H9 (cell line): Measurements from ENCODE around the gene ASTN2. TPM values are rescaled to one million over a fixed set of nuclear protein-coding genes. Genes with fewer than 3 reads are reported as not detected.

Source experiments
- DNase-seq: peaks from one replicate; pipeline ENCODE4 v3.0.0-alpha.2; 2017
- H2AFZ ChIP-seq: one replicate; pipeline ENCODE4 v1.6.1; 2013; ENCODE audit warnings: mild to moderate bottlenecking, low read length, control low read depth, moderate library complexity
- H2AK5ac ChIP-seq: 2 replicates; pipeline ENCODE4 v1.6.1; 2013; ENCODE audit warnings: low read length, control low read depth, mixed read lengths; ENCODE audit not compliant: insufficient read length
- H2BK120ac ChIP-seq: one replicate; pipeline ENCODE4 v1.6.1; 2013; ENCODE audit warnings: low read depth, mild to moderate bottlenecking, low read length, control low read depth, inconsistent platforms; ENCODE audit not compliant: poor library complexity, severe bottlenecking
- H2BK12ac ChIP-seq: 2 replicates; pipeline ENCODE4 v1.6.1; 2013; ENCODE audit warnings: low read length, control low read depth, mixed read lengths, low read depth; ENCODE audit not compliant: insufficient read length
- H2BK15ac ChIP-seq: 2 replicates; pipeline ENCODE4 v1.6.1; 2013; ENCODE audit warnings: low read depth, low read length, control low read depth
- H2BK20ac ChIP-seq: one replicate; pipeline ENCODE4 v1.6.1; 2013; ENCODE audit warnings: low read depth, mild to moderate bottlenecking, low read length, control low read depth, inconsistent platforms; ENCODE audit not compliant: poor library complexity, severe bottlenecking
- H2BK5ac ChIP-seq: 2 replicates; pipeline ENCODE4 v1.6.1; 2013; ENCODE audit warnings: low read length, control low read depth, mixed read lengths; ENCODE audit not compliant: insufficient read length
- H3K14ac ChIP-seq: 2 replicates; pipeline ENCODE4 v1.6.1; 2013; ENCODE audit warnings: low read length, control low read depth; ENCODE audit not compliant: insufficient read depth
- H3K18ac ChIP-seq: 2 replicates; pipeline ENCODE4 v1.6.1; 2013; ENCODE audit warnings: low read depth, mild to moderate bottlenecking, mixed read lengths, low read length, control low read depth; ENCODE audit not compliant: insufficient read length
- H3K23ac ChIP-seq: 2 replicates; pipeline ENCODE4 v1.6.1; 2013; ENCODE audit warnings: low read length, control low read depth, mixed read lengths, low read depth; ENCODE audit not compliant: insufficient read length
- H3K23me2 ChIP-seq: 2 replicates; pipeline ENCODE4 v1.6.1; 2013; ENCODE audit warnings: low read depth, mild to moderate bottlenecking, mixed read lengths, low read length, control low read depth; ENCODE audit not compliant: insufficient read length, poor library complexity, severe bottlenecking
- H3K27ac ChIP-seq: 2 replicates; pipeline ENCODE4 v1.5.1; 2013; ENCODE audit warnings: low read length, control low read depth, mixed read lengths, low read depth; ENCODE audit not compliant: insufficient read length
- H3K27me3 ChIP-seq: 2 replicates; pipeline ENCODE4 v1.6.1; 2013; ENCODE audit warnings: low read length, control low read depth, inconsistent platforms; ENCODE audit not compliant: insufficient read depth
- H3K4ac ChIP-seq: 2 replicates; pipeline ENCODE4 v1.6.1; 2013; ENCODE audit warnings: low read depth, mild to moderate bottlenecking, control low read depth, inconsistent platforms, low read length, moderate library complexity
- H3K4me1 ChIP-seq: 2 replicates; pipeline ENCODE4 v1.6.1; 2013; ENCODE audit warnings: low read length, control low read depth, inconsistent platforms; ENCODE audit not compliant: insufficient read depth
- H3K4me2 ChIP-seq: 2 replicates; pipeline ENCODE4 v1.6.1; 2013; ENCODE audit warnings: low read length, control low read depth, mixed read lengths; ENCODE audit not compliant: insufficient read length, insufficient read depth
- H3K56ac ChIP-seq: 2 replicates; pipeline ENCODE4 v1.6.1; 2013; ENCODE audit warnings: low read depth, mild to moderate bottlenecking, mixed read lengths, low read length, control low read depth; ENCODE audit not compliant: insufficient read length
- H3K79me1 ChIP-seq: 2 replicates; pipeline ENCODE4 v1.6.1; 2013; ENCODE audit warnings: low read depth, mild to moderate bottlenecking, moderate library complexity, low read length, control low read depth, inconsistent platforms; ENCODE audit not compliant: insufficient read depth, poor library complexity, severe bottlenecking
- H3K79me2 ChIP-seq: 2 replicates; pipeline ENCODE4 v1.6.1; 2013; ENCODE audit warnings: low read length, control low read depth, inconsistent platforms; ENCODE audit not compliant: insufficient read depth
- H3K9ac ChIP-seq: 2 replicates; pipeline ENCODE4 v1.6.1; 2013; ENCODE audit warnings: low read length, control low read depth, mixed read lengths; ENCODE audit not compliant: insufficient read length; ENCODE audit errors: extremely low read depth
- H3K9me3 ChIP-seq: one replicate; pipeline ENCODE4 v1.6.1; 2013; ENCODE audit warnings: low read depth, low read length, inconsistent platforms; ENCODE audit not compliant: control insufficient read depth
- H3T11ph ChIP-seq: one replicate; pipeline ENCODE4 v1.6.1; 2013; ENCODE audit warnings: mild to moderate bottlenecking, low read length, control low read depth, inconsistent platforms
- H4K20me1 ChIP-seq: one replicate; pipeline ENCODE4 v1.6.1; 2013; ENCODE audit not compliant: control insufficient read depth, insufficient read length, insufficient read depth
- H4K5ac ChIP-seq: 2 replicates; pipeline ENCODE4 v1.6.1; 2013; ENCODE audit warnings: low read depth, mild to moderate bottlenecking, mixed read lengths, low read length, control low read depth; ENCODE audit not compliant: insufficient read length
- H4K8ac ChIP-seq: replicated peaks from 2 replicates; pipeline ENCODE4 v1.6.1; 2013; ENCODE audit warnings: low read length, control low read depth, mixed read lengths, low read depth; ENCODE audit not compliant: insufficient read length
- H4K91ac ChIP-seq: 2 replicates; pipeline ENCODE4 v1.6.1; 2013; ENCODE audit warnings: low read depth, mild to moderate bottlenecking, moderate library complexity, mixed read lengths, low read length, control low read depth; ENCODE audit not compliant: insufficient read length
- H3K27ac Mint-ChIP-seq, 3 experiments: 2 replicates in 2 of 3; 3 replicates in 1 of 3; pipeline ENCODE4 v1.8.0; 2020 to 2021; ENCODE audit warnings: mixed read lengths in 3 of 3, mild to moderate bottlenecking in 1 of 3, moderate library complexity in 1 of 3
- H3K27me3 Mint-ChIP-seq: 2 replicates; pipeline ENCODE4 v1.8.0; 2021; ENCODE audit warnings: low read depth, mild to moderate bottlenecking, moderate library complexity, mixed read lengths
- H3K36me3 Mint-ChIP-seq, 3 experiments: 2 replicates in 2 of 3; 3 replicates in 1 of 3; pipeline ENCODE4 v1.8.0; 2020 to 2021; ENCODE audit warnings: low read depth in 3 of 3, mixed read lengths in 3 of 3; ENCODE audit not compliant: insufficient read depth in 1 of 3
- H3K4me1 Mint-ChIP-seq, 2 experiments: 2 replicates each; pipeline ENCODE4 v1.8.0; 2020; ENCODE audit warnings: mixed read lengths in 2 of 2
- H3K4me3 Mint-ChIP-seq, 2 experiments: 2 replicates in 1 of 2; 3 replicates in 1 of 2; pipeline ENCODE4 v1.8.0; 2020 to 2021; ENCODE audit warnings: mild to moderate bottlenecking in 2 of 2, mixed read lengths in 2 of 2, moderate library complexity in 1 of 2
- H3K9me3 Mint-ChIP-seq, 2 experiments: 2 replicates in 1 of 2; 3 replicates in 1 of 2; pipeline ENCODE4 v1.8.0; 2020; ENCODE audit warnings: mild to moderate bottlenecking in 2 of 2, mixed read lengths in 2 of 2, moderate library complexity in 1 of 2
- CTCF ChIP-seq: fragments of 200-600 bp; sonication (generic); conservative IDR thresholded peaks from 3 replicates; pipeline ENCODE4 v1.8.0; 2021; ENCODE audit warnings: antibody characterized with exemption, mild to moderate bottlenecking
- total RNA-seq: library from RNA; stranded (reverse); gene quantifications from 2 replicates; pipeline ENCODE4 v1.2.1, GENCODE V29; 2021

ASTN2 gene
- total RNA-seq, 1 experiment from 2014 or later, result 9.7 TPM

GRCh38 chr9:116980582-116981120, 434.2 kb downstream of the ASTN2 start:
- Histone ChIP-seq H3K27me3 (no peaks in the 10 kb centered on the region; the same call in 1 of the 2 replicates), H2BK15ac (no peak overlapping the region), H3K14ac (no peak overlapping the region), H3K4ac (no peak overlapping the region), H2BK20ac (no peak overlapping the region), H2BK120ac (no peak overlapping the region), H2AFZ (no peak overlapping the region), H3K4me1 (peaks cover 4% of the 10 kb centered on the region; the same call in 1 of the 2 replicates), H3K9me3 (no peaks in the 10 kb centered on the region), H4K5ac (no peak overlapping the region), H4K91ac (no peak overlapping the region), H2BK5ac (no peak overlapping the region), H3K56ac (no peak overlapping the region), H3K79me1 (no peaks in the 10 kb centered on the region), H3K4me2 (no peak overlapping the region), H2BK12ac (no peak overlapping the region), H2AK5ac (no peak overlapping the region), H3K79me2 (no peaks in the 10 kb centered on the region), H4K20me1 (no peaks in the 10 kb centered on the region), H3K27ac (no peak overlapping the region), H3T11ph (no peak overlapping the region), H3K9ac (no peak overlapping the region), H3K23me2 (no peaks in the 10 kb centered on the region), H4K8ac (no peak overlapping the region), H3K23ac (no peak overlapping the region), H3K18ac (no peak overlapping the region)
- no peak for DNase-seq
- Mint-ChIP-seq H3K36me3 (no peaks in the 10 kb centered on the region), H3K27ac (no peak overlapping the region), H3K4me3 (no peak overlapping the region), H3K9me3 (no peaks in the 10 kb centered on the region), H3K27me3 (peaks cover 2% of the 10 kb centered on the region; the same call in 1 of the 2 replicates), H3K4me1 (peaks cover 19 to 21% of the 10 kb centered on the region in 2 experiments)
- no peak for TF ChIP-seq CTCF
